HCT116 (cell line): ENCODE measurements around the gene MTMR12. TPM values are rescaled to one million over a fixed set of nuclear protein-coding genes. Genes with fewer than 3 reads are reported as not detected.

ENCODE experiments used
- ATAC-seq: fragments of 200-7000 bp; cut with Tn5 transposase; 2 replicates; pipeline ENCODE4 v1.9.1; 2020; ENCODE audit warnings: mild to moderate bottlenecking, moderate library complexity
- BruUV-seq: library from RNA; stranded (reverse); fragments of 400-500 nt; replicated peaks from 2 replicates; lab custom pipeline; 2021; lab: Mats Ljungman, UMichigan
- CTCF ChIA-PET: fragments of 300-600 bp; sonication (Branson Sonifier 250); formaldehyde crosslinking; loops from one replicate; lab custom pipeline; 2021; ENCODE audit warnings: antibody characterized with exemption; lab: Charles Lee
- POLR2A ChIA-PET: fragments of 300-600, 350-600 bp; sonication (Branson Sonifier 250); formaldehyde crosslinking; loops from one replicate; lab custom pipeline; 2021; ENCODE audit warnings: antibody characterized with exemption; lab: Charles Lee
- RAD21 ChIA-PET, 2 experiments: fragments of 300-600 bp; sonication (Branson Sonifier 250); formaldehyde crosslinking; loops; one replicate each; lab custom pipeline; 2023; ENCODE audit warnings: low total read pairs in 2 of 2; ENCODE audit not compliant: uncharacterized antibody in 2 of 2, unreplicated experiment in 2 of 2, low non-redundant PET in 1 of 2; lab: Charles Lee
- DNase-seq: peaks from one replicate; pipeline ENCODE4 v3.0.0-alpha.2; 2010; ENCODE audit warnings: low read depth, low spot score
- H2AFZ ChIP-seq: fragments of 200-600 bp; shearing (Covaris generic), sonication (generic); 2 replicates; pipeline ENCODE4 v1.6.1; 2017; ENCODE audit warnings: low read depth, mixed run types, mixed read lengths, antibody characterized with exemption, low read length; ENCODE audit not compliant: poor library complexity, severe bottlenecking
- H3K27ac ChIP-seq: 2 replicates; pipeline ENCODE4 v1.5.1; 2012; ENCODE audit warnings: low read depth, low read length
- H3K27me3 ChIP-seq: fragments of 200-600 bp; sonication (generic); 2 replicates; pipeline ENCODE4 v1.6.1; 2016; ENCODE audit warnings: mixed run types, low read length, mixed read lengths; ENCODE audit not compliant: insufficient read depth
- H3K36me3 ChIP-seq, 2 experiments: fragments of 200-500 bp in 1 of 2; fragments of 200-600 bp in 1 of 2; sonication (Bioruptor generic) in 1 of 2; sonication (generic) in 1 of 2; 2 replicates each; pipeline versions ENCODE4 v1.5.1 to v1.6.1; 2014 to 2016; ENCODE audit warnings: low read length in 2 of 2, inconsistent platforms in 1 of 2, mixed read lengths in 1 of 2, mixed run types in 1 of 2; ENCODE audit not compliant: insufficient read depth in 2 of 2, control insufficient read depth in 1 of 2
- H3K4me1 ChIP-seq, 2 experiments: fragments of 200-600 bp in 1 of 2; sonication (generic) in 1 of 2; 2 replicates each; pipeline versions ENCODE4 v1.5.1 to v1.6.1; 2012 to 2017; ENCODE audit warnings: low read length in 2 of 2, inconsistent platforms in 1 of 2, mild to moderate bottlenecking in 1 of 2, mixed read lengths in 1 of 2, mixed run types in 1 of 2, moderate library complexity in 1 of 2; ENCODE audit not compliant: insufficient read depth in 2 of 2, control insufficient read depth in 1 of 2
- H3K4me2 ChIP-seq: fragments of 200-600 bp; sonication (generic); 2 replicates; pipeline ENCODE4 v1.6.1; 2017; ENCODE audit warnings: mixed run types, low read length, mixed read lengths
- H3K4me3 ChIP-seq, 2 experiments: fragments of 200-600 bp in 1 of 2; sonication (generic) in 1 of 2; replicated peaks in 1 of 2; 2 replicates each; pipeline ENCODE4 v1.5.1; 2011 to 2016; ENCODE audit warnings: low read length in 2 of 2, control low read depth in 1 of 2, low read depth in 1 of 2, mild to moderate bottlenecking in 1 of 2, mixed read lengths in 1 of 2, mixed run types in 1 of 2
- H3K79me2 ChIP-seq: fragments of 200-600 bp; sonication (generic); 2 replicates; pipeline ENCODE4 v1.6.1; 2017; ENCODE audit warnings: mild to moderate bottlenecking, mixed run types, low read length, moderate library complexity, mixed read lengths; ENCODE audit not compliant: insufficient read depth
- H3K9ac ChIP-seq: fragments of 200-600 bp; sonication (generic); 2 replicates; pipeline ENCODE4 v1.6.1; 2016; ENCODE audit warnings: low read length, mixed read lengths
- H3K9me2 ChIP-seq: fragments of 200-600 bp; sonication (generic), shearing (Covaris generic); 2 replicates; pipeline ENCODE4 v1.6.1; 2017; ENCODE audit warnings: mixed run types, mild to moderate bottlenecking, moderate library complexity; ENCODE audit not compliant: insufficient read depth
- H3K9me3 ChIP-seq, 2 experiments: fragments of 200-500 bp in 1 of 2; fragments of 200-600 bp in 1 of 2; sonication (Bioruptor generic) in 1 of 2; sonication (generic) in 1 of 2; 2 replicates each; pipeline ENCODE4 v1.6.1; 2014 to 2017; ENCODE audit warnings: low read length in 2 of 2, mixed read lengths in 2 of 2, inconsistent platforms in 1 of 2, low read depth in 1 of 2, mild to moderate bottlenecking in 1 of 2, mixed run types in 1 of 2, moderate library complexity in 1 of 2; ENCODE audit not compliant: control insufficient read depth in 1 of 2, insufficient read depth in 1 of 2
- H4K20me1 ChIP-seq: fragments of 200-600 bp; sonication (generic), shearing (Covaris generic); 2 replicates; pipeline ENCODE4 v1.6.1; 2017; ENCODE audit warnings: mixed run types, mild to moderate bottlenecking, moderate library complexity; ENCODE audit not compliant: insufficient read depth
- CBX3 ChIP-seq: IDR thresholded peaks from 2 replicates; pipeline ENCODE4 v1.6.1; 2012; ENCODE audit warnings: low read depth
- EGR1 ChIP-seq: IDR thresholded peaks from 2 replicates; pipeline ENCODE4 v1.6.1; 2012; ENCODE audit warnings: low read depth
- ELF1 ChIP-seq: IDR thresholded peaks from 2 replicates; pipeline ENCODE4 v1.6.1; 2012; ENCODE audit warnings: low read depth, borderline replicate concordance
- EZH2 ChIP-seq: fragments of 200-600 bp; sonication (generic); IDR thresholded peaks from 2 replicates; pipeline ENCODE4 v1.6.1; 2017; ENCODE audit warnings: antibody characterized with exemption, mixed run types
- EZH2phosphoT487 ChIP-seq: fragments of 200-600 bp; IDR thresholded peaks from 2 replicates; pipeline ENCODE4 v1.6.1; 2018; ENCODE audit warnings: antibody characterized with exemption, borderline replicate concordance
- FOSL1 ChIP-seq: IDR thresholded peaks from 2 replicates; pipeline ENCODE4 v1.6.1; 2012; ENCODE audit warnings: low read depth
- POLR2A ChIP-seq: IDR thresholded peaks from 2 replicates; pipeline ENCODE4 v1.7.0; 2011; ENCODE audit warnings: borderline replicate concordance; ENCODE audit not compliant: insufficient read depth, insufficient read length; ENCODE audit errors: extremely low read depth
- POLR2AphosphoS5 ChIP-seq: IDR thresholded peaks from 2 replicates; pipeline ENCODE4 v1.6.1; 2011; ENCODE audit warnings: mild to moderate bottlenecking, low read depth, low read length, moderate library complexity
- RAD21 ChIP-seq: IDR thresholded peaks from 2 replicates; pipeline ENCODE4 v1.6.1; 2012; ENCODE audit warnings: low read depth, mild to moderate bottlenecking
- SIN3A ChIP-seq: IDR thresholded peaks from 2 replicates; pipeline ENCODE4 v1.6.1; 2012; ENCODE audit warnings: low read depth
- SP1 ChIP-seq: IDR thresholded peaks from 2 replicates; pipeline ENCODE4 v1.6.1; 2012; ENCODE audit warnings: low read depth
- SRF ChIP-seq: IDR thresholded peaks from 2 replicates; pipeline ENCODE4 v1.6.1; 2012; ENCODE audit warnings: low read depth
- YY1 ChIP-seq: IDR thresholded peaks from 2 replicates; pipeline ENCODE4 v1.6.1; 2011; ENCODE audit warnings: low read length, low read depth, moderate library complexity, mild to moderate bottlenecking; ENCODE audit not compliant: insufficient replicate concordance; ENCODE audit errors: extremely low read depth
- ZFX ChIP-seq: fragments of 450-650 bp; IDR thresholded peaks from 2 replicates; pipeline ENCODE4 v1.6.1; 2017
- ZNF274 ChIP-seq: fragments of 200-500 bp; sonication (Bioruptor generic); IDR thresholded peaks from 2 replicates; pipeline ENCODE4 v1.6.1; 2014; ENCODE audit warnings: mild to moderate bottlenecking, low read depth, low read length, inconsistent platforms
- intact Hi-C: fragments of 100-400 bp; cut with micrococcal nuclease; formaldehyde crosslinking; loops from 2 replicates; pipeline ENCODE4 v1.10.0; 2022
- total RNA-seq: library from RNA; stranded (reverse); gene quantifications from one replicate; pipeline ENCODE4 v1.2.1, GENCODE V29; 2021; ENCODE audit not compliant: unreplicated experiment
- TF ChIP-seq, protein P1 (sequence below): IDR thresholded peaks from 2 replicates; pipeline ENCODE4 v1.6.1; 2012
- TF ChIP-seq, protein P2 (sequence below): IDR thresholded peaks from 2 replicates; pipeline ENCODE4 v1.6.1; 2012; ENCODE audit warnings: low read depth
- TF ChIP-seq, protein P3 (sequence below), 3 experiments: fragments of 200-600 bp in 1 of 3; sonication (generic) in 1 of 3; IDR thresholded peaks in 2 of 3; conservative IDR thresholded peaks in 1 of 3; 2 replicates each; pipeline ENCODE4 v1.5.1; 2012 to 2017; ENCODE audit warnings: low read depth in 2 of 3, low read length in 2 of 3, antibody characterized with exemption in 1 of 3, borderline replicate concordance in 1 of 3, control low read depth in 1 of 3, mild to moderate bottlenecking in 1 of 3, mixed read lengths in 1 of 3, mixed run types in 1 of 3, moderate library complexity in 1 of 3; ENCODE audit not compliant: insufficient read depth in 1 of 3
- TF ChIP-seq, protein P4 (sequence below): IDR thresholded peaks from 2 replicates; pipeline ENCODE4 v1.6.1; 2012
- TF ChIP-seq, protein P5 (sequence below): IDR thresholded peaks from 2 replicates; pipeline ENCODE4 v1.6.1; 2011; ENCODE audit warnings: mild to moderate bottlenecking, low read length, moderate library complexity; ENCODE audit not compliant: insufficient replicate concordance; ENCODE audit errors: extremely low read depth

Gene MTMR12
- total RNA-seq, 1 experiment from 2014 or later: 27.3 TPM

DNA sequence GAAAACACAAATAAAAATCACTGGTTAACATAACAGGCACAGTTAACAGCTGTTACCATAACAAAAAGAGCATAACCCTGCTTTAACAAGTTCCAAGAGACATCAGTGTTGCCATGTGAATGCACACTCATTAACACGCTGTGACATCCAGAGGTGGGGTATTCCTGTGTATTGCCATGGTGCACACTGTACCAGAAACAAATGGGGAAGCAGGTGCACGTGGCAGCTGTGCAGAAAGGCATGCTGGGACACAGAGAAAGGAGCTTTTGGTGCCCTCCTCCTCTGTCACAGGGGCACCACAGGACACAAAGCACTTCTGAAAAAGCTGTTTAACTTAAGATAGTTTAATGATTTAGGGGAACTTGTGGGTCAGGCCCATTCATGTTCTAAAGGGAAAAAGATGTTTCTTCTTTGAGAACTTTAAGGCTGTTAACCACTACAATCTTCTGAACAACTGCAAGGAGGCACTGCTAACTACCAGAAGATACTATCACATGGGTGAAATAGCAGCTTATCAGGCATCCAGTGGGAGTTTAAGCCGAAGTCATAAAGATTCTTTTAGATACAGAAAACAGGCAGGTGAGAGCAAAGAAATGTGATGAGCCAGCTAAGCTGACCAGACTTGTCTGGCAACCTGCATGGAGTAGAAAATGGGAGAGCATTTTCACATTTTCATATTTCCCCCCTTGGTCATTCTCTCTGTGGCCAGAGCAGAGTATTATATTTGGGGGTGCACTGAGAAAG lies 82.2 kb downstream of the MTMR12 start:
- H2AFZ ChIP-seq: no peak overlapping the region
- ATAC-seq (no peak), DNase-seq (no peak)
- RAD21 ChIA-PET: no interaction called here
- CTCF ChIA-PET: interaction anchor here (3.0 to 4.9 kb wide), 2 partner anchors 99 to 360 kb away, joined by 39 to 40 read pairs; no protein-coding TSS in a partner anchor
- H3K9ac ChIP-seq: no peak overlapping the region
- peaks cover 0 to 8% of the 10 kb centered on the region in 2 experiments; a peak in 3 of 4 replicates for H3K4me1 ChIP-seq
- H4K20me1 ChIP-seq: no peaks in the 10 kb centered on the region
- no peaks in the 10 kb centered on the region for H3K9me3 ChIP-seq
- no peak overlapping the region for H3K4me2 ChIP-seq
- no peaks in the 10 kb centered on the region for H3K9me2 ChIP-seq
- H3K27ac ChIP-seq: no peak overlapping the region
- BruUV-seq: no TSS peak
- no peaks in the 10 kb centered on the region; a peak in 1 of 4 replicates for H3K36me3 ChIP-seq
- intact Hi-C loops: loop anchor here (5.0 kb wide), 2 partner anchors 362 to 687 kb away; no protein-coding TSS in a partner anchor
- H3K79me2 ChIP-seq: no peaks in the 10 kb centered on the region
- no peak overlapping the region for H3K4me3 ChIP-seq
- no peaks in the 10 kb centered on the region for H3K27me3 ChIP-seq
- POLR2A ChIA-PET: no interaction called here
- TF ChIP-seq RAD21: no peak
- TF ChIP-seq ZFX: no peak
- TF ChIP-seq, protein P1, sequence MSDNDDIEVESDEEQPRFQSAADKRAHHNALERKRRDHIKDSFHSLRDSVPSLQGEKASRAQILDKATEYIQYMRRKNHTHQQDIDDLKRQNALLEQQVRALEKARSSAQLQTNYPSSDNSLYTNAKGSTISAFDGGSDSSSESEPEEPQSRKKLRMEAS: no peak
- TF ChIP-seq FOSL1: no peak
- TF ChIP-seq CBX3: no peak
- no peak for TF ChIP-seq ZNF274
- TF ChIP-seq, protein P2, sequence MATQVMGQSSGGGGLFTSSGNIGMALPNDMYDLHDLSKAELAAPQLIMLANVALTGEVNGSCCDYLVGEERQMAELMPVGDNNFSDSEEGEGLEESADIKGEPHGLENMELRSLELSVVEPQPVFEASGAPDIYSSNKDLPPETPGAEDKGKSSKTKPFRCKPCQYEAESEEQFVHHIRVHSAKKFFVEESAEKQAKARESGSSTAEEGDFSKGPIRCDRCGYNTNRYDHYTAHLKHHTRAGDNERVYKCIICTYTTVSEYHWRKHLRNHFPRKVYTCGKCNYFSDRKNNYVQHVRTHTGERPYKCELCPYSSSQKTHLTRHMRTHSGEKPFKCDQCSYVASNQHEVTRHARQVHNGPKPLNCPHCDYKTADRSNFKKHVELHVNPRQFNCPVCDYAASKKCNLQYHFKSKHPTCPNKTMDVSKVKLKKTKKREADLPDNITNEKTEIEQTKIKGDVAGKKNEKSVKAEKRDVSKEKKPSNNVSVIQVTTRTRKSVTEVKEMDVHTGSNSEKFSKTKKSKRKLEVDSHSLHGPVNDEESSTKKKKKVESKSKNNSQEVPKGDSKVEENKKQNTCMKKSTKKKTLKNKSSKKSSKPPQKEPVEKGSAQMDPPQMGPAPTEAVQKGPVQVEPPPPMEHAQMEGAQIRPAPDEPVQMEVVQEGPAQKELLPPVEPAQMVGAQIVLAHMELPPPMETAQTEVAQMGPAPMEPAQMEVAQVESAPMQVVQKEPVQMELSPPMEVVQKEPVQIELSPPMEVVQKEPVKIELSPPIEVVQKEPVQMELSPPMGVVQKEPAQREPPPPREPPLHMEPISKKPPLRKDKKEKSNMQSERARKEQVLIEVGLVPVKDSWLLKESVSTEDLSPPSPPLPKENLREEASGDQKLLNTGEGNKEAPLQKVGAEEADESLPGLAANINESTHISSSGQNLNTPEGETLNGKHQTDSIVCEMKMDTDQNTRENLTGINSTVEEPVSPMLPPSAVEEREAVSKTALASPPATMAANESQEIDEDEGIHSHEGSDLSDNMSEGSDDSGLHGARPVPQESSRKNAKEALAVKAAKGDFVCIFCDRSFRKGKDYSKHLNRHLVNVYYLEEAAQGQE: no peak
- TF ChIP-seq, protein P3, sequence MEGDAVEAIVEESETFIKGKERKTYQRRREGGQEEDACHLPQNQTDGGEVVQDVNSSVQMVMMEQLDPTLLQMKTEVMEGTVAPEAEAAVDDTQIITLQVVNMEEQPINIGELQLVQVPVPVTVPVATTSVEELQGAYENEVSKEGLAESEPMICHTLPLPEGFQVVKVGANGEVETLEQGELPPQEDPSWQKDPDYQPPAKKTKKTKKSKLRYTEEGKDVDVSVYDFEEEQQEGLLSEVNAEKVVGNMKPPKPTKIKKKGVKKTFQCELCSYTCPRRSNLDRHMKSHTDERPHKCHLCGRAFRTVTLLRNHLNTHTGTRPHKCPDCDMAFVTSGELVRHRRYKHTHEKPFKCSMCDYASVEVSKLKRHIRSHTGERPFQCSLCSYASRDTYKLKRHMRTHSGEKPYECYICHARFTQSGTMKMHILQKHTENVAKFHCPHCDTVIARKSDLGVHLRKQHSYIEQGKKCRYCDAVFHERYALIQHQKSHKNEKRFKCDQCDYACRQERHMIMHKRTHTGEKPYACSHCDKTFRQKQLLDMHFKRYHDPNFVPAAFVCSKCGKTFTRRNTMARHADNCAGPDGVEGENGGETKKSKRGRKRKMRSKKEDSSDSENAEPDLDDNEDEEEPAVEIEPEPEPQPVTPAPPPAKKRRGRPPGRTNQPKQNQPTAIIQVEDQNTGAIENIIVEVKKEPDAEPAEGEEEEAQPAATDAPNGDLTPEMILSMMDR (IDR thresholded peaks at IDR 0.05 in 2 of 3, conservative IDR thresholded peaks at IDR 0.05 in 1 of 3; ENCODE audit: borderline replicate concordance in 1 of 3, insufficient read depth in 1 of 3, low read depth in 2 of 3, low read length in 2 of 3): no peak
- no peak for TF ChIP-seq EZH2phosphoT487
- no peak for TF ChIP-seq POLR2A
- no peak for TF ChIP-seq EZH2
- no peak for TF ChIP-seq YY1
- TF ChIP-seq ELF1: no peak
- TF ChIP-seq EGR1: no peak
- no peak for TF ChIP-seq SRF
- TF ChIP-seq, protein P4, sequence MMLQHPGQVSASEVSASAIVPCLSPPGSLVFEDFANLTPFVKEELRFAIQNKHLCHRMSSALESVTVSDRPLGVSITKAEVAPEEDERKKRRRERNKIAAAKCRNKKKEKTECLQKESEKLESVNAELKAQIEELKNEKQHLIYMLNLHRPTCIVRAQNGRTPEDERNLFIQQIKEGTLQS: no peak
- no peak for TF ChIP-seq POLR2AphosphoS5
- TF ChIP-seq, protein P5, sequence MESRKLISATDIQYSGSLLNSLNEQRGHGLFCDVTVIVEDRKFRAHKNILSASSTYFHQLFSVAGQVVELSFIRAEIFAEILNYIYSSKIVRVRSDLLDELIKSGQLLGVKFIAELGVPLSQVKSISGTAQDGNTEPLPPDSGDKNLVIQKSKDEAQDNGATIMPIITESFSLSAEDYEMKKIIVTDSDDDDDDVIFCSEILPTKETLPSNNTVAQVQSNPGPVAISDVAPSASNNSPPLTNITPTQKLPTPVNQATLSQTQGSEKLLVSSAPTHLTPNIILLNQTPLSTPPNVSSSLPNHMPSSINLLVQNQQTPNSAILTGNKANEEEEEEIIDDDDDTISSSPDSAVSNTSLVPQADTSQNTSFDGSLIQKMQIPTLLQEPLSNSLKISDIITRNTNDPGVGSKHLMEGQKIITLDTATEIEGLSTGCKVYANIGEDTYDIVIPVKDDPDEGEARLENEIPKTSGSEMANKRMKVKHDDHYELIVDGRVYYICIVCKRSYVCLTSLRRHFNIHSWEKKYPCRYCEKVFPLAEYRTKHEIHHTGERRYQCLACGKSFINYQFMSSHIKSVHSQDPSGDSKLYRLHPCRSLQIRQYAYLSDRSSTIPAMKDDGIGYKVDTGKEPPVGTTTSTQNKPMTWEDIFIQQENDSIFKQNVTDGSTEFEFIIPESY: no peak
- TF ChIP-seq SIN3A: no peak
- no peak for TF ChIP-seq SP1
